SK-N-SH (cell line): Measurements from ENCODE around the gene BCL11B. TPM values are rescaled to one million over a fixed set of nuclear protein-coding genes. Genes with fewer than 3 reads are reported as not detected.

Experiments used
- CTCF ChIA-PET: fragments of 300-600, 350-600 bp; formaldehyde crosslinking; extraction: SDS; loops from one replicate; lab custom pipeline; 2021; lab: Yijun Ruan, JAX
- POLR2A ChIA-PET: fragments of 350-600 bp; sonication (Branson Sonifier 250); formaldehyde crosslinking; extraction: SDS; loops from one replicate; lab custom pipeline; 2020; ENCODE audit warnings: antibody characterized with exemption, inconsistent platforms; lab: Yijun Ruan, JAX
- DNase-seq: peaks from one replicate; pipeline ENCODE4 v3.0.0; 2012
- H2AFZ ChIP-seq: fragments of 200-600 bp; sonication (generic); 2 replicates; pipeline ENCODE4 v1.8.1; 2016; ENCODE audit warnings: antibody characterized with exemption, mild to moderate bottlenecking, low read depth
- H3F3A ChIP-seq: fragments of 200-600 bp; sonication (generic); replicated peaks from 2 replicates; pipeline ENCODE3; 2016; ENCODE audit warnings: antibody characterized with exemption, mild to moderate bottlenecking; ENCODE audit not compliant: insufficient read depth
- H3K27ac ChIP-seq, 2 experiments: fragments of 200-500 bp in 1 of 2; fragments of 200-600 bp in 1 of 2; sonication (Bioruptor generic) in 1 of 2; sonication (generic), shearing (Covaris generic) in 1 of 2; 2 replicates each; pipeline versions ENCODE4 v1.5.1 to v1.6.1; 2014 to 2016; ENCODE audit warnings: low read depth in 2 of 2, inconsistent platforms in 1 of 2, low read length in 1 of 2, mild to moderate bottlenecking in 1 of 2, mixed read lengths in 1 of 2
- H3K27me3 ChIP-seq: fragments of 200-600 bp; sonication (generic), shearing (Covaris generic); 2 replicates; pipeline ENCODE4 v1.6.1; 2016; ENCODE audit warnings: mixed run types; ENCODE audit not compliant: insufficient read depth
- H3K36me3 ChIP-seq, 2 experiments: fragments of 200-500 bp in 1 of 2; fragments of 200-600 bp in 1 of 2; sonication (Bioruptor generic) in 1 of 2; sonication (generic) in 1 of 2; replicated peaks in 1 of 2; 2 replicates each; pipeline versions ENCODE3 to v1.5.1; 2014 to 2016; ENCODE audit warnings: low read length in 1 of 2, mild to moderate bottlenecking in 1 of 2; ENCODE audit not compliant: insufficient read depth in 2 of 2, control insufficient read depth in 1 of 2
- H3K4me1 ChIP-seq, 2 experiments: fragments of 200-500 bp in 1 of 2; fragments of 200-600 bp in 1 of 2; sonication (Bioruptor generic) in 1 of 2; sonication (generic), shearing (Covaris generic) in 1 of 2; 2 replicates each; pipeline versions ENCODE4 v1.5.1 to v1.6.1; 2014 to 2016; ENCODE audit warnings: low read depth in 1 of 2, low read length in 1 of 2, mixed run types in 1 of 2; ENCODE audit not compliant: insufficient read depth in 2 of 2, control insufficient read depth in 1 of 2
- H3K4me2 ChIP-seq: fragments of 200-600 bp; sonication (generic), shearing (Covaris generic); 2 replicates; pipeline ENCODE4 v1.6.1; 2017; ENCODE audit warnings: mixed run types
- H3K4me3 ChIP-seq, 2 experiments: fragments of 200-500 bp in 1 of 2; fragments of 200-600 bp in 1 of 2; sonication (Bioruptor generic) in 1 of 2; sonication (generic), shearing (Covaris generic) in 1 of 2; 2 replicates each; pipeline versions ENCODE4 v1.5.1 to v1.8.1; 2014 to 2016; ENCODE audit warnings: low read depth in 2 of 2, inconsistent platforms in 1 of 2, low read length in 1 of 2, mild to moderate bottlenecking in 1 of 2, mixed read lengths in 1 of 2, moderate library complexity in 1 of 2
- H3K79me2 ChIP-seq: fragments of 200-600 bp; sonication (generic); 2 replicates; pipeline ENCODE4 v1.8.1; 2017; ENCODE audit warnings: mild to moderate bottlenecking; ENCODE audit not compliant: insufficient read depth
- H3K9ac ChIP-seq: fragments of 200-600 bp; sonication (generic); 2 replicates; pipeline ENCODE4 v1.6.1; 2017; ENCODE audit warnings: mixed run types
- H3K9me2 ChIP-seq: fragments of 200-600 bp; sonication (generic); 2 replicates; pipeline ENCODE4 v1.6.1; 2017; ENCODE audit warnings: mixed run types
- H3K9me3 ChIP-seq: fragments of 200-600 bp; sonication (generic); 2 replicates; pipeline ENCODE4 v1.6.1; 2017; ENCODE audit warnings: mixed run types, mild to moderate bottlenecking, moderate library complexity
- H4K20me1 ChIP-seq: fragments of 200-600 bp; sonication (generic); 2 replicates; pipeline ENCODE4 v1.6.1; 2017; ENCODE audit warnings: mild to moderate bottlenecking, mixed run types; ENCODE audit not compliant: insufficient read depth
- CHD2 ChIP-seq: fragments of 150-350 bp; IDR thresholded peaks from 2 replicates; pipeline ENCODE4 v1.6.1; 2018; ENCODE audit warnings: low read length; ENCODE audit not compliant: partially characterized antibody
- FOSL2 ChIP-seq: IDR thresholded peaks from 2 replicates; pipeline ENCODE4 v1.4.0; 2012; ENCODE audit warnings: low read depth, mild to moderate bottlenecking, moderate library complexity, borderline replicate concordance
- FOXM1 ChIP-seq: IDR thresholded peaks from 2 replicates; pipeline ENCODE4 v1.4.0; 2012; ENCODE audit warnings: low read depth, mild to moderate bottlenecking
- GABPA ChIP-seq: IDR thresholded peaks from 2 replicates; pipeline ENCODE4 v1.4.0; 2012; ENCODE audit warnings: low read depth, mild to moderate bottlenecking
- IRF3 ChIP-seq: fragments of 150-350 bp; IDR thresholded peaks from 2 replicates; pipeline ENCODE4 v1.6.1; 2016; ENCODE audit warnings: mild to moderate bottlenecking, low read depth, low read length
- NFIC ChIP-seq: IDR thresholded peaks from 2 replicates; pipeline ENCODE4 v1.4.0; 2012; ENCODE audit warnings: borderline replicate concordance
- PBX3 ChIP-seq: IDR thresholded peaks from 2 replicates; pipeline ENCODE4; 2012
- POLR2AphosphoS5 ChIP-seq: IDR thresholded peaks from 2 replicates; pipeline ENCODE4 v1.6.1; 2012; ENCODE audit warnings: low read depth, low read length
- REST ChIP-seq: IDR thresholded peaks from 2 replicates; pipeline ENCODE4 v1.6.1; 2012; ENCODE audit warnings: mild to moderate bottlenecking, low read depth, low read length, moderate library complexity
- RXRA ChIP-seq: IDR thresholded peaks from 2 replicates; pipeline ENCODE4 v1.4.0; 2012; ENCODE audit warnings: low read depth, mild to moderate bottlenecking, borderline replicate concordance
- TAF1 ChIP-seq: IDR thresholded peaks from 2 replicates; pipeline ENCODE4 v1.6.1; 2012; ENCODE audit warnings: low read depth, mild to moderate bottlenecking, low read length, moderate library complexity, borderline replicate concordance
- TCF12 ChIP-seq: IDR thresholded peaks from 2 replicates; pipeline ENCODE4 v1.4.0; 2012
- USF2 ChIP-seq: fragments of 150-350 bp; IDR thresholded peaks from 2 replicates; pipeline ENCODE4 v1.6.1; 2017; ENCODE audit warnings: antibody characterized with exemption, low read length, low read depth, borderline replicate concordance
- WGBS: methylation state at CpG from one replicate; pipeline ENCODE4 v1.1.6; 2017; ENCODE audit warnings: low lambda C conversion rate; 5-methylcytosine and 5-hydroxymethylcytosine counted together
- polyA plus RNA-seq, 3 experiments: library from polyadenylated mRNA; depleted of rRNA; stranded (reverse); fragments of >200 nt; gene quantifications; 2 replicates each; pipeline ENCODE4 v1.2.3, GENCODE V29; 2012

Gene BCL11B
- polyA plus RNA-seq, 1 of the 3 experiments (the other 2 are of a cell fraction) = not detected

- H3K27me3 ChIP-seq = peaks cover 56% of the 10 kb centered on the region
- no peak overlapping the region for H3K27ac ChIP-seq
- no peak overlapping the region for H3K4me3 ChIP-seq
- no peaks in the 10 kb centered on the region for H4K20me1 ChIP-seq
- no peak for DNase-seq
- no peaks in the 10 kb centered on the region for H3K79me2 ChIP-seq
- CTCF ChIA-PET = interaction anchor here (1.3 to 1.9 kb wide), 2 partner anchors 9 to 42 kb away, joined by 4 to 5 read pairs; no protein-coding TSS in a partner anchor
- H3F3A ChIP-seq = no peaks in the 10 kb centered on the region
- POLR2A ChIA-PET = no interaction called here
- TF ChIP-seq REST = no peak
- H3K4me1 ChIP-seq = no peaks in the 10 kb centered on the region
- no peak overlapping the region for H3K9ac ChIP-seq
- H3K4me2 ChIP-seq = no peak overlapping the region
- WGBS = 7% methylated on average over 3 of the region's 3 CpGs
- H3K9me2 ChIP-seq = no peaks in the 10 kb centered on the region
- no peaks in the 10 kb centered on the region for H3K36me3 ChIP-seq
- no peak overlapping the region for H2AFZ ChIP-seq
- no peaks in the 10 kb centered on the region for H3K9me3 ChIP-seq
Observed at GRCh38 chr14:99224948-99225347, 47.0 kb downstream of the BCL11B start.

- CTCF ChIA-PET = interaction anchor here (1.3 to 1.9 kb wide), 2 partner anchors 9 to 42 kb away, joined by 4 to 5 read pairs; no protein-coding TSS in a partner anchor
- WGBS = 13% methylated on average over 9 of the region's 12 CpGs
- no peak for TF ChIP-seq REST
- no peak for TF ChIP-seq NFIC
- no peak for TF ChIP-seq POLR2AphosphoS5
- TF ChIP-seq FOSL2 = no peak
- no peak for TF ChIP-seq GABPA
- no peak for TF ChIP-seq IRF3
- no peak for TF ChIP-seq TAF1
- TF ChIP-seq TCF12 = no peak
- TF ChIP-seq USF2 = no peak
- no peak for TF ChIP-seq CHD2
- TF ChIP-seq RXRA = no peak
- TF ChIP-seq PBX3 = no peak
- TF ChIP-seq FOXM1 = no peak
Observed at GRCh38 chr14:99224116-99224910, 47.7 kb downstream of the BCL11B start.

More at GRCh38 chr14:99224116-99224910, 47.7 kb downstream of the BCL11B start:
- H3K4me2 ChIP-seq = no peak overlapping the region
- no peaks in the 10 kb centered on the region for H3K9me2 ChIP-seq
- no peaks in the 10 kb centered on the region for H3K9me3 ChIP-seq
- H3F3A ChIP-seq = no peaks in the 10 kb centered on the region
- DNase-seq = no peak
- no peaks in the 10 kb centered on the region for H3K4me1 ChIP-seq
- no peak overlapping the region for H3K4me3 ChIP-seq
- H4K20me1 ChIP-seq = no peaks in the 10 kb centered on the region
- POLR2A ChIA-PET = no interaction called here
- H2AFZ ChIP-seq = no peak overlapping the region
- no peak overlapping the region for H3K27ac ChIP-seq
- no peaks in the 10 kb centered on the region for H3K79me2 ChIP-seq
- no peaks in the 10 kb centered on the region for H3K36me3 ChIP-seq
- H3K9ac ChIP-seq = no peak overlapping the region
- peaks cover 52% of the 10 kb centered on the region for H3K27me3 ChIP-seq
